HG03064 (cell line): Measurements from ENCODE around the gene MPZL1.

ENCODE experiments used
- ATAC-seq: cut with Tn5 transposase; IDR thresholded peaks from one replicate; pipeline ENCODE4 v1.9.1; 2021; ENCODE audit warnings: low read depth; ENCODE audit not compliant: unreplicated experiment

MPZL1 gene

GRCh38 chr1:167773516-167773915 is 51.7 kb downstream of the MPZL1 start:
- ATAC-seq: no peak

- ATAC-seq: no peak
Measured at GRCh38 chr1:167774710-167775109, 52.9 kb downstream of the MPZL1 start.

GRCh38 chr1:167775178-167775577 is 53.4 kb downstream of the MPZL1 start:
- no peak for ATAC-seq

- no peak for ATAC-seq
Measured at GRCh38 chr1:167776151-167776550, 54.4 kb downstream of the MPZL1 start.

- no peak for ATAC-seq
Measured at GRCh38 chr1:167776616-167777268, 55.0 kb downstream of the MPZL1 start.

- no peak for ATAC-seq
Measured at GRCh38 chr1:167777269-167777650, 55.5 kb downstream of the MPZL1 start.

GRCh38 chr1:167781558-167781957 is 59.8 kb downstream of the MPZL1 start:
- ATAC-seq: no peak

- no peak for ATAC-seq
Measured at GRCh38 chr1:167782946-167783345, 61.2 kb downstream of the MPZL1 start.

- ATAC-seq: no peak
Measured at GRCh38 chr1:167784876-167785550, 63.2 kb downstream of the MPZL1 start.

- ATAC-seq: no peak
Measured at GRCh38 chr1:167786502-167786901, 64.7 kb downstream of the MPZL1 start.

GRCh38 chr1:167789501-167789900 is 67.7 kb downstream of the MPZL1 start:
- ATAC-seq: no peak

- no peak for ATAC-seq
Measured at GRCh38 chr1:167790117-167790516, 68.3 kb downstream of the MPZL1 start.

- no peak for ATAC-seq
Measured at GRCh38 chr1:167791281-167792187, 69.8 kb downstream of the MPZL1 start.

- no peak for ATAC-seq
Measured at GRCh38 chr1:167792188-167792565, 70.4 kb downstream of the MPZL1 start.

GRCh38 chr1:167794043-167794442 is 72.3 kb downstream of the MPZL1 start:
- ATAC-seq: no peak

GRCh38 chr1:167795810-167796740 is 74.3 kb downstream of the MPZL1 start:
- no peak for ATAC-seq

- no peak for ATAC-seq
Measured at GRCh38 chr1:167797015-167797414, 75.2 kb downstream of the MPZL1 start.

GRCh38 chr1:167798952-167799351 is 77.2 kb downstream of the MPZL1 start:
- no peak for ATAC-seq

- ATAC-seq: no peak
Measured at GRCh38 chr1:167799747-167800146, 78.0 kb downstream of the MPZL1 start.

- no peak for ATAC-seq
Measured at GRCh38 chr1:167800251-167800650, 78.5 kb downstream of the MPZL1 start.
